GM21825 (cell line): ENCODE data around the gene RAP2C.
"Not testable (repeated sequence)": the region's sequence is repeated elsewhere in the genome, so short reads cannot be mapped to it uniquely, and the experiment has no call there.

ENCODE experiments used
- ATAC-seq: cut with Tn5 transposase; IDR thresholded peaks from one replicate; pipeline ENCODE4 v1.9.1; 2021; ENCODE audit warnings: mild to moderate bottlenecking, moderate library complexity; ENCODE audit not compliant: unreplicated experiment

Gene RAP2C

DNA sequence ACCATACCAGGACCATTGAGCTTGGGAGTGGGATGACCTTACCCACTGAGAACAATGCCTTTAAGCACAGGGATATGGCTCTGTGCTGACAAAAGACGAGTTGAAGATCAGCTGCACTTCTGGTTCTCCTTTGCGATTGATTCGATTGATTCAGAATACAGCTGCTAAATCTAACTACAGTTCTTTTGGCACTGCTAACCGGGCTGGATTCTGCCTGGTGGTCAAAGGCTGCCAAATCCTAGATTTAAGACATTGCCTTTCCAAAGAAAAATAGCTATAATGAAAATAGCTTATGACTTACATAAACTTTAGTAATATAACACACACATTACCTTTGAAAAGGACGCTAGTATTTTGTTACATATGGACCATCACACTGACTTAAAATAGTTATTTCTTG lies 18.3 kb downstream of the RAP2C start:
- no peak for ATAC-seq

- ATAC-seq: no peak
Observed at GRCh38 chrX:132199941-132200340, 19.3 kb downstream of the RAP2C start.

- ATAC-seq: no peak
Observed at GRCh38 chrX:132193872-132194574, 25.2 kb downstream of the RAP2C start.

DNA sequence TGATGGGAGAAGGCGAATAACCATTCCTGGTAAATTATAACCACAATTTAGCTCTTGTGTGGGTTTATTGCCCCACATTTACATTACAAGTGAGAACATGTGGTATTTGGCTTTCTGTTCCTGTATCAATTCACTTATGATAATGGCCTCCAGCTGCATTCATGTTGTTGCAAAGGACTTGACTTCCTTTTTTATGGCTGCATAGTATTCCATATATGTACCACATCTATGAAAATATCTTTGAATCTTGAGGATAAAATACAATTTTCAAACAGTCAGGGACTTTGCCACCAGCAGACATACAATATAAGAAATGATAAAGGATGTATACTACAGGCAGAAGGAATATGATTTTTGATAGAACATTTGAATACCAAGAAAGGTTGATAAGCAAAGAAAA lies 27.3 kb downstream of the RAP2C start:
- ATAC-seq: no peak

DNA sequence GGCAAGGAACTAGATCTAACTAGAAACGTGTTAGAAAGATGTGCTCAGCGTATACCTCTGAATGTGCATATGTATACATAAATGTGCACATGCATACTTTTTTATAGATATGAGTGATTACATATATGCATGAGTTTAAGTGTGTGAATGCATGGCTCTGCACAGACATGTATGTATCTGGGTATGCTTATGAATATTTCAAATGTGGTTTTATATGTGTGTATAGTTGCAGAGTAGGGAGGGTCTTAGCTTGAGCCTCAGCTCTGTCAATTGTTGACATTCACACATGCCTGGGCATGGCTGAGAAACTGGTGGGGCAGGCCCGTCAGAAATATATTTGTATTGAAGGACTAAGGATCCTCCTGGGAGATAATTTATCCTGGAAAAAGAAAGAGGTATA lies 31.1 kb downstream of the RAP2C start:
- ATAC-seq: no peak

GRCh38 chrX:132187451-132187850 lies 31.8 kb downstream of the RAP2C start:
- no peak for ATAC-seq

DNA sequence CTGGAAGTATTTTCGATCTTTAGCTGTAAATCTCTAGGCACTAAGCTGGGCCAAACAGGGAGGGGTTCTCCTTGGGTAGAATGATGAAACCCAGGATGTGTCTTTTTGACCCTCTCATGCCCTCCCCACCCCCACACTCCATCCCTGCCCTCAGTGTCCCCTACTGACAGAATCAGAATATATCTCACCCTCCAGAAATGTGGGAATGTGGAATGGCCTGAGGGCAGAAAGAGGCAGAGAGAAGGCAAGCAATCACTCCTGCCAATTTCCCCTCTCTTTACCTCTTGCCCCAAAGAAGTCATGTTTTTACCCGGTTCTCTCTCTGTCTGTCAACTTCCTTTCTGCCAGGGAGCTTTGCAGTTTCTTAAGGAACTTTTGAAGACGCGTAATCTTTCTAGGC lies 34.4 kb downstream of the RAP2C start:
- no peak for ATAC-seq

GRCh38 chrX:132181364-132181763 lies 37.9 kb downstream of the RAP2C start:
- ATAC-seq: no peak

DNA sequence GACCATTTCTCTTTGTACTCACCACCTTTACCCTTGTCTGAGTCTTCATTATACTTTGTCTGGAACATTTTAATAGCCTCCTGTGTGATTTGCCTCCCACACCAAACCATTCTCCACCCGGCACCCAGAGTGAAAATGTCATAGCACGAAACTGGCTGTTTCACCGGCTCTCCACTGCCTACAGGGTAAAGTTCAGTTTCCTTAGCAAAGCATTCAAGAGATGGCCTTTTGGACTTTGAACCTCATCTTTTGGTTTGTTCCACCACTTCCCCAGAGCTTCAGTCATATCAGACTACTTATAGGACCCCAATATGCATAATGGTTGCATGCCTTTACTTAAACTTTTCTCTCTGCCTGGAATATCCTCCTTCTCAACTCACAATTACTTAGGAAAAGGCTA lies 38.3 kb downstream of the RAP2C start:
- ATAC-seq: no peak

DNA sequence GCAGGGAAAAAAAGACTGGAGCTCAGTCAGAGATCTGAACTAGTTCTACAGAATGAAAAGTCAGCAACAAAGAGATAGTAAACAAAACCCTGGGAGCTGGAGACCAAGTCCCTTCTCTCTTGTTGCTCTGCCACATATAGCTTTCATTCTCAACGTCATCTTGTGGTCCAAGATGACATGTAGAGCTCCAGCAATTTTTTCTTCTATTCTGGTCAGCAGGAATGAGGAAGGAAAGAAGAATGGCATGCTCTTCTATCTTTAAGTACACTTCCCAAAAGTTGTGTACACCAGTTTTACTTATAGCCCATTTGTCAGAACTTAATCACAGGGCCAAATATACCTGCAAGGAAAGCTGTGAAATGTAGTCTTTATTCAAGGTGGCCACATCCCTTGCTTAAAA lies 45.6 kb downstream of the RAP2C start:
- ATAC-seq: no peak

DNA sequence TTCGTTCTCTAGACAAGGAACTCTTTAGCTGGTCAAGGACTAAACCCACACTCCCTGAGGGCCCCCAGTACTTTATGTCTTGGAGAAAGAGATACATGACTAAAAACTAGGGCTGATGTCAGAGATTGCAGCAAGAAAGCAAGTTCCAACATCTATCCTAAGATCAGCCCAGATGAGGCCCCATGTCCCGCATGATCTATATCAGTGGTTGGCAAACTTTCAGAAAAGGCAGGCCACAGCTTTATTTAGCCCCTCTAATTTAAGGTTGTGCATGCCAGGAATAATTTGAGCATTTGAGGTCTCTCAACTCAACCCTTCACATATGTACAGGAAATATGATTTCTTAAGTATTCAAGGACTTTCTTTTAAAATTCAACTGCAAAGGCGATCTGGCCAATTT lies 47.4 kb downstream of the RAP2C start:
- ATAC-seq: no peak

- ATAC-seq: no peak
Observed at GRCh38 chrX:132171478-132171877, 47.8 kb downstream of the RAP2C start.

DNA sequence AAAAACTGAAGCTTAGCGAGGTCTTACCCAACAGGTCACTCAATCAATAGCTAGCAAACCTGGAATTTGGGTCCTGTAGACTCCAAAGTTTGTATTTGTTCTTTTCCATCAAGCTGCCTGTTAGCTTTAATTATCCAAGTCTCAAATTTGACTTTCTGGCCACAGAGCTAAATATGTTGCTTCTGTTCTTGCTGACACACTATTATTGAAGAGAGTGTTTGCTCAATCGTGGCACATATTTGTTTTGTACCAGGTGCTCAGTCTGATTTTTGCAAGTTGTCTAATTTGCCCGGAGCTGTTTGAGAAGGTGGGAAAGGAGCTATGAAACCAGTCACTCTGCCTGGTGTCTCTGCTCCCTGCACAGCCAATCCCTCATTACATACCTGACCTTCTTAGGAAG lies 49.7 kb downstream of the RAP2C start:
- ATAC-seq: no peak

GRCh38 chrX:132165651-132166050 lies 53.6 kb downstream of the RAP2C start:
- ATAC-seq: no peak

- no peak for ATAC-seq
Observed at GRCh38 chrX:132165005-132165404, 54.2 kb downstream of the RAP2C start.

DNA sequence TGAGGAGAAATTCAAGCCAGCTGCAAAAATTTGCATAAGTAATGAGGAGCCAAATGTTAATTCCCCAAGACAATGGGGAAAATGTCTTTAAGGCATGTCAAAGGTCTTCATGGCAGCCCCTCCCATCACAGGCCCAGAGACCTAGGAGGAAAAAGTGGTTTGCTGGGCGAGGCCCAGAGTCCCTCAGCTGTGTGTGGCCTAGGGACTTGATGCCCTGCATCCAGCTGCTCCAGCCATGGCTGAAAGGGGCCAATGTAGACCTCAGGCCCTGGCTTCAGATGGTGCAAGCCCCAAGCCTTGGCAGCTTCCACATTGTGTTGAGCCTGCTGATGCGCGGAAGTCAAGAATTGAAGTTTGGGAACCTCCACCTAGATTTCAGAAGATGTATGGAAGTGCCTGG lies 56.2 kb downstream of the RAP2C start:
- ATAC-seq: not testable (repeated sequence)

GRCh38 chrX:132153166-132153565 lies 66.1 kb downstream of the RAP2C start:
- no peak for ATAC-seq
